GM19372 (cell line): ENCODE results near the gene CRB3.

Experiments
- ATAC-seq: cut with Tn5 transposase; IDR thresholded peaks from one replicate; pipeline ENCODE4 v1.9.1; 2021; ENCODE audit warnings: mild to moderate bottlenecking, low read depth, moderate library complexity; ENCODE audit not compliant: unreplicated experiment

Gene CRB3

GRCh38 chr19:6431891-6432290, 32.2 kb upstream of the CRB3 start:
- no peak for ATAC-seq

GRCh38 chr19:6433165-6433564, 30.9 kb upstream of the CRB3 start:
- ATAC-seq, result no peak

GRCh38 chr19:6433663-6434062, 30.4 kb upstream of the CRB3 start, which contains the start of gene SLC25A41:
Gene SLC25A41 (minus strand): TSS chr19:6433763. CDS start chr19:6433693, 70 bp downstream.
- no peak for ATAC-seq

GRCh38 chr19:6439743-6440142, 24.3 kb upstream of the CRB3 start:
- no peak for ATAC-seq

GRCh38 chr19:6440905-6441304, 23.2 kb upstream of the CRB3 start:
- no peak for ATAC-seq

GRCh38 chr19:6442087-6442688, 21.9 kb upstream of the CRB3 start:
- no peak for ATAC-seq

GRCh38 chr19:6443986-6444385, 20.1 kb upstream of the CRB3 start:
- no peak for ATAC-seq

GRCh38 chr19:6446452-6446851, 17.6 kb upstream of the CRB3 start:
- no peak for ATAC-seq

- no peak for ATAC-seq
Observed at GRCh38 chr19:6448045-6448444, 16.0 kb upstream of the CRB3 start.

- ATAC-seq, result no peak
Observed at GRCh38 chr19:6450166-6450565, 13.9 kb upstream of the CRB3 start.

- no peak for ATAC-seq
Observed at GRCh38 chr19:6451583-6452222, 12.4 kb upstream of the CRB3 start.

- no peak for ATAC-seq
Observed at GRCh38 chr19:6452223-6452614, 11.9 kb upstream of the CRB3 start.

- no peak for ATAC-seq
Observed at GRCh38 chr19:6452899-6453298, 11.2 kb upstream of the CRB3 start.

- no peak for ATAC-seq
Observed at GRCh38 chr19:6453951-6454565, 10.0 kb upstream of the CRB3 start.

- ATAC-seq, result no peak
Observed at GRCh38 chr19:6455924-6456323, 8.1 kb upstream of the CRB3 start.

- ATAC-seq, result no peak
Observed at GRCh38 chr19:6457958-6458694, 5.9 kb upstream of the CRB3 start.

GRCh38 chr19:6458695-6459261, 5.3 kb upstream of the CRB3 start:
- no peak for ATAC-seq

GRCh38 chr19:6459262-6460098, 4.6 kb upstream of the CRB3 start, which contains the start of gene SLC25A23:
Gene SLC25A23 (minus strand): TSS chr19:6459792. CDS start chr19:6459628, 164 bp downstream.
- peak; percentile 9 for ATAC-seq

GRCh38 chr19:6460099-6460884, 3.8 kb upstream of the CRB3 start:
- ATAC-seq, result peak; percentile 88
